ENCODE measurements around the gene NUTM2G.
"Not testable (repeated sequence)": the region's sequence is repeated elsewhere in the genome, so short reads cannot be mapped to it uniquely, and the experiment has no call there.

DNA sequence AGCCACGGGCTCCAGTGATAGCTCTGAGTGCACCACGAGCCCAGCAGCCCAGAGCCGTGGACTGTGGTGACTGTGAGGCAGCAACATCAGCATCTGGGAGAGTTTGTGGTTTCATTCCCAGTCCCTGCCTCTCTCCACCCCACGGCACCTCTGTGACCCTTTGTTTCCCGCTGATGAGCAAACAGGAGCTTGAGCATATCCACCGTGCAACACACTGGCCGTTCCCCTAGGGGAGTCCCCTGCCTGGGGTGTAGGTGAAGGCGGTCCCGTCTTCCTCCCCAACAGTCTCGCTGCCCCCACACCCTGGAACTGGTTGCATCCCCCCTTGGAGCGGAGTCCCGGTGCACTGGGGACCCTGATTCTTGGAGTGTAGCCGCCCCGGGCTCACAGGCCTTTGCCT is 5.5 kb downstream of the NUTM2G start:
- TF ChIP-seq, protein P1, sequence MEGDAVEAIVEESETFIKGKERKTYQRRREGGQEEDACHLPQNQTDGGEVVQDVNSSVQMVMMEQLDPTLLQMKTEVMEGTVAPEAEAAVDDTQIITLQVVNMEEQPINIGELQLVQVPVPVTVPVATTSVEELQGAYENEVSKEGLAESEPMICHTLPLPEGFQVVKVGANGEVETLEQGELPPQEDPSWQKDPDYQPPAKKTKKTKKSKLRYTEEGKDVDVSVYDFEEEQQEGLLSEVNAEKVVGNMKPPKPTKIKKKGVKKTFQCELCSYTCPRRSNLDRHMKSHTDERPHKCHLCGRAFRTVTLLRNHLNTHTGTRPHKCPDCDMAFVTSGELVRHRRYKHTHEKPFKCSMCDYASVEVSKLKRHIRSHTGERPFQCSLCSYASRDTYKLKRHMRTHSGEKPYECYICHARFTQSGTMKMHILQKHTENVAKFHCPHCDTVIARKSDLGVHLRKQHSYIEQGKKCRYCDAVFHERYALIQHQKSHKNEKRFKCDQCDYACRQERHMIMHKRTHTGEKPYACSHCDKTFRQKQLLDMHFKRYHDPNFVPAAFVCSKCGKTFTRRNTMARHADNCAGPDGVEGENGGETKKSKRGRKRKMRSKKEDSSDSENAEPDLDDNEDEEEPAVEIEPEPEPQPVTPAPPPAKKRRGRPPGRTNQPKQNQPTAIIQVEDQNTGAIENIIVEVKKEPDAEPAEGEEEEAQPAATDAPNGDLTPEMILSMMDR (IDR thresholded peaks at IDR 0.05 in 8 of 11, conservative IDR thresholded peaks at IDR 0.05 in 3 of 11), result not testable (repeated sequence)
- TF ChIP-seq POLR2A, POLR2AphosphoS5 (IDR thresholded peaks at IDR 0.05): not testable (repeated sequence)
